Neutrophil (primary cell): ENCODE results near the gene MAD2L1.

Experiments used
- H3K27ac ChIP-seq: fragments of 200-600 bp; sonication (generic); 2 replicates; pipeline ENCODE4 v1.5.1; 2016; ENCODE audit warnings: mild to moderate bottlenecking, moderate library complexity
- H3K27me3 ChIP-seq: fragments of 200-600 bp; sonication (generic); 2 replicates; pipeline ENCODE4 v1.6.0; 2016; ENCODE audit warnings: mild to moderate bottlenecking
- H3K36me3 ChIP-seq: fragments of 200-600 bp; sonication (generic); 2 replicates; pipeline ENCODE4 v1.5.1; 2017
- H3K4me1 ChIP-seq, 2 experiments: fragments of 200-600 bp in 1 of 2; sonication (generic) in 1 of 2; 1 replicate in 1 of 2; 2 replicates in 1 of 2; pipeline versions ENCODE4 v1.5.1 to v1.6.1; 2013 to 2016; ENCODE audit warnings: low read depth in 1 of 2, low read length in 1 of 2, mild to moderate bottlenecking in 1 of 2, moderate library complexity in 1 of 2; ENCODE audit not compliant: control insufficient read depth in 1 of 2, insufficient read depth in 1 of 2
- H3K4me3 ChIP-seq, 2 experiments: fragments of 200-600 bp in 1 of 2; sonication (generic) in 1 of 2; 1 replicate in 1 of 2; 2 replicates in 1 of 2; pipeline ENCODE4 v1.5.1; 2013 to 2016; ENCODE audit warnings: low read depth in 1 of 2, low read length in 1 of 2, mild to moderate bottlenecking in 1 of 2, moderate library complexity in 1 of 2
- H3K9me3 ChIP-seq: fragments of 200-600 bp; sonication (generic); 2 replicates; pipeline ENCODE4 v1.5.1; 2016
- TF ChIP-seq, protein P1 (sequence below): fragments of 200-600 bp; sonication (generic); IDR thresholded peaks from 2 replicates; pipeline ENCODE4 v1.5.1; 2016; ENCODE audit warnings: antibody characterized with exemption

The MAD2L1 gene

DNA sequence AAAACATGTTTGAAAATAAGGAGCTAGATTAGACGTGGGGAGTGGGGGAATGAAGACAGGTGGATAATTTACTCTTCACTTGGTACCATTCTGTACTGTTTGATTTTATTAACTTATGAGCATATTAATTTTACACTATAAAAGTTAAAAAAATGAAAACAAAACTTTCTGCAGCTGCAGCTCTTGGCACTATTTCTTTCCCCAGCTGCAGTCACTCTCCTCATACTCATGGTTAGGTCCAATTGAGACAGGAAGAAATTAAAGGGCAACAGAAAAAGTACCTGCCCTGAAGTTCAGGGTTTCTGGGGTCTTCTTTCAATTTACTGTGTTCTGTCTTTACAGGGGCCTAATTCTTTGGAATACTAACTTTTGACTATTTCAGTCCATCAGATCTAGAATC lies 15.4 kb downstream of the MAD2L1 start:
- TF ChIP-seq, protein P1, sequence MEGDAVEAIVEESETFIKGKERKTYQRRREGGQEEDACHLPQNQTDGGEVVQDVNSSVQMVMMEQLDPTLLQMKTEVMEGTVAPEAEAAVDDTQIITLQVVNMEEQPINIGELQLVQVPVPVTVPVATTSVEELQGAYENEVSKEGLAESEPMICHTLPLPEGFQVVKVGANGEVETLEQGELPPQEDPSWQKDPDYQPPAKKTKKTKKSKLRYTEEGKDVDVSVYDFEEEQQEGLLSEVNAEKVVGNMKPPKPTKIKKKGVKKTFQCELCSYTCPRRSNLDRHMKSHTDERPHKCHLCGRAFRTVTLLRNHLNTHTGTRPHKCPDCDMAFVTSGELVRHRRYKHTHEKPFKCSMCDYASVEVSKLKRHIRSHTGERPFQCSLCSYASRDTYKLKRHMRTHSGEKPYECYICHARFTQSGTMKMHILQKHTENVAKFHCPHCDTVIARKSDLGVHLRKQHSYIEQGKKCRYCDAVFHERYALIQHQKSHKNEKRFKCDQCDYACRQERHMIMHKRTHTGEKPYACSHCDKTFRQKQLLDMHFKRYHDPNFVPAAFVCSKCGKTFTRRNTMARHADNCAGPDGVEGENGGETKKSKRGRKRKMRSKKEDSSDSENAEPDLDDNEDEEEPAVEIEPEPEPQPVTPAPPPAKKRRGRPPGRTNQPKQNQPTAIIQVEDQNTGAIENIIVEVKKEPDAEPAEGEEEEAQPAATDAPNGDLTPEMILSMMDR = no peak
- H3K27me3 ChIP-seq = no peaks in the 10 kb centered on the region
- peaks cover 16 to 17% of the 10 kb centered on the region in 2 experiments for H3K4me1 ChIP-seq
- H3K27ac ChIP-seq = no peak overlapping the region
- H3K36me3 ChIP-seq = no peaks in the 10 kb centered on the region
- no peaks in the 10 kb centered on the region for H3K9me3 ChIP-seq
- H3K4me3 ChIP-seq = no peak overlapping the region

DNA sequence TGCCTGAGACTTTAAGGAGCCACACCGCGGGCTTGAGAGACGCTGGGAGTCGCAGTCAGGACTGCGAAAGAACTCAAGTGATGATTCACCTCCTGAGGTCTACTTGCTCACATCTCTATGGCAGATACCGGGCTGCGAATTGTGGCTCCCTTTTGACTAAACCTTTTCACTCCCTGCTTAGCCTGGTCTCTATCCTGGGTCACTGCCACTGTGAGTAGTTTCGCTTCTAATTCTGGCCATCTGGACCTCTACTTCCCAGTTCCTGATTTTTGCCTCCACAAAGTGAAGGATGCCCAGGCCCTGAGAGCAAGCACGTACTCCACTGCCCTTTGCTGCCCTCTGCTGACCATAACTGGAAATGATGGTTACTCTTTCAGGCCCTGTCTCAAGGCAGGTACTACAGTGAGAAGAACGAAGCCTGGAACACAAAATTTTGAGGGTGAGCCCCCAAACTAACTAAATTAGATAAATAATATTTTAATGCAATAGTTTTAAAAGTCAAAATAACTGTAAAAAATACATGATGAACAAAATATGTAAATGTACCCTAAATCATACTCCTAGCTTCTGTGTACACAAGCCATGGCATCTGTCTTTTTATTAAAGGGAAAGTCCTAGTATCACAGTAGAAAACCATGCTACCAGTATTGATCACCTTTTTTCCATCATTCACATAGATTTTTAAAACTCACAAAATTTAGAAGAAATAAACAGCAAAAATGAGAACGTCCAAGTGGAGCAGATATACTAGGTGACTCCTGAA lies 16.7 kb downstream of the MAD2L1 start:
- Histone ChIP-seq H3K9me3 (no peaks in the 10 kb centered on the region), H3K27ac (no peak overlapping the region), H3K4me3 (no peak overlapping the region), H3K27me3 (no peaks in the 10 kb centered on the region), H3K36me3 (no peaks in the 10 kb centered on the region), H3K4me1 (peaks cover 16 to 17% of the 10 kb centered on the region in 2 experiments)
- TF ChIP-seq, protein P1 = peak; percentile 82

DNA sequence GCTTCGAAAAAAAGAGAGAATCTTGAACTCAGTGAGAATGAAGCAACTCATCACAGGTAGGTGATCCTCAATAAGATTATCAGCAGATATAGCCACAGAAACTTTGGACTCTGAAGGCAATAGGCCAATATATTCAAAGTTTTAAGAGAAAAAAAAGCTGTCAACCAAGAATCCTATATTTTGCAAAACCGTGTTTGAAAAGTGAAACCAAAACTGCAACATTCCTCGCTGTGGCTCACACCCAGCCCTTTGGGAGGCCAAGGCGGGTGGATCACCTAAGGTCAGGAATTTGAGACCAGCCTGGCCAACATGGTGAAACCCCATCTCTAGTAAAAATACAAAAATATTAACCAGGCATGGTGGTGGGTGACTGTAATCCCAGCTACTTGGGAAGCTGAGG lies 22.8 kb downstream of the MAD2L1 start:
- no peak overlapping the region for H3K27ac ChIP-seq
- no peaks in the 10 kb centered on the region for H3K4me1 ChIP-seq
- H3K4me3 ChIP-seq = no peak overlapping the region
- no peaks in the 10 kb centered on the region for H3K36me3 ChIP-seq
- peaks cover 6% of the 10 kb centered on the region for H3K27me3 ChIP-seq
- TF ChIP-seq, protein P1 = no peak
- H3K9me3 ChIP-seq = no peaks in the 10 kb centered on the region

DNA sequence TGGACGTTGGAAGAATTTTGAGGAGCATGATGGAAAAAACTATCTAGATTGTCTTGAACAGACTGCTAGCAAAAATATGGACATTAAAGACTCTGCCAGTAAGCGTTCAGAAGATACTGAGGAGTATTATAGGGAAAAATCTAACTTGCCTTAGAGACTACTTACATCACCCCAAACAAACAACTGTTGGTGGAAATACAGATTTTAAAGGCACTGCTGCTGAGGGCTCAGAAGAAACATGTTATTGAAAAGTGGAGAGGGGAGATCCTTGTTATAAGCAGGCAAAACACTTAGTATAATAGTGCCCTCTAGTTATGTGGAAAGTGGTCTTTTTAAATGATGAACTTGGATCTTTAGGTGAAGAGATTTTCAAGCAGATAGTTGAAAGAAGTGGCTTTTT lies 29.2 kb downstream of the MAD2L1 start:
- no peaks in the 10 kb centered on the region for H3K4me1 ChIP-seq
- no peak overlapping the region for H3K27ac ChIP-seq
- peaks cover 29% of the 10 kb centered on the region for H3K27me3 ChIP-seq
- TF ChIP-seq, protein P1 = no peak
- H3K4me3 ChIP-seq = no peak overlapping the region
- no peaks in the 10 kb centered on the region for H3K9me3 ChIP-seq
- H3K36me3 ChIP-seq = no peaks in the 10 kb centered on the region

DNA sequence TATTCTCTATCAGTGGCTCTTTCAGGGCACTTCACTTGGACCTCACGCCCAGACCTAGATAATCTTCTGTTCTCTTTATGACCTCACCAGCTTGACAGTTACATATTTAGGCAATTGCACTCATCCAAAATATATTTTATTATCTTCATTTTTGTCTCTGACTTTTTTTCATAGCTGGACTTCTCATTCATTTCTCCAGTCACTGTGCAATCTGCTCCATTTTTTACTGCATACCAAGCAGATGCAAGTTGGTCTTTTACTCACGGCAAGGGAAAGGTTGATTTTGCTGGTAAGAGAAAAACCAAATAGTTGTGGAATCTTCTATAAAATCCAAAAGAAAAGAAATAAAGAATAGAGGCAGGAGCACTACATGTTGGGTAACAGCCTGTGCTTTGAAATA lies 31.7 kb downstream of the MAD2L1 start:
- H3K4me1 ChIP-seq = no peaks in the 10 kb centered on the region
- H3K36me3 ChIP-seq = no peaks in the 10 kb centered on the region
- TF ChIP-seq, protein P1 = no peak
- no peak overlapping the region for H3K4me3 ChIP-seq
- no peaks in the 10 kb centered on the region for H3K9me3 ChIP-seq
- no peak overlapping the region for H3K27ac ChIP-seq
- peaks cover 23% of the 10 kb centered on the region for H3K27me3 ChIP-seq
